Measurements from ENCODE around the gene KIF18B. TPM values are rescaled to one million over a fixed set of nuclear protein-coding genes. Genes with fewer than 3 reads are reported as not detected.

Gene KIF18B
- total RNA-seq, 1 donor from 2014 or later = not detected

DNA sequence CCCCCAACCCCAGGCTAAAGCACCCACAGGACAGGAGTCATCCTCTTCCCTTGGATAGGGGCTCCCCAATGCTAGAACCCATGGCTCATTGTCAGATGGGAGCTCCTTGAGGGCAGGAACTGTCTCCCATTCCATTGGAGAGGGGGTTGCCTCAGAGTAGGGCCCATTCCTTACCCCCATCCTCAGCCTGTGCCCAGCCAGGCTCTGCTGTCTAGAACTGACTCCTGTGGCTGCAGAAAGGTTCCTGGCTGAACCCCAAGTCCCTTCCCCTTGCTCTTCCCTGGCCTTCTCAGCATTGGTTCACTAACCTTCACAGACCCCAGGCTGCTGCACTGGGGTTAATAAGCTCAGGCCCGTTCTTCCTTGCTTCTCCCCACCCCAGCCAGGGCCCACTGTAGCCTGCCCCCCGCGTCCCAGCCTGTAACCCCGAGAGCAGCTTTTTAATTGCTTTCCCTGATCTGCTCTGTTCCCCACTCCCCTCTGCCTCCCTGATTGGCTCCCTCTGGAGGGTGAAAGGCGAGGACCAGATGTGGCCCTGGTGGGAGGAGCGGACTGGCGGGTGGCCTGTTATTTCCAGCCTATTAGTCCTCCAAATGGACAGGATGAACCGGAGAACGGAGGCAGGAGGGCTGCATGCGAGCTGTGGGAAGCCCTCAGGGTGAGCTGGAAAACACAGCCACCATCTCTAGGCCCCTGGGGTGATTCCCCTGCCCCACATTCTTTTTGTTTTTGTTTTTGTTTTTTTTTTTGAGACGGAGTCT, 26.3 kb downstream of the KIF18B start:
- no peaks in the 10 kb centered on the region for H3K27me3 ChIP-seq (ENCODE audit: control insufficient read depth, insufficient read depth, low read length)
- FAIRE-seq (no peak), DNase-seq (ENCODE audit: low read depth) (no peak)
- TF ChIP-seq, protein P1, sequence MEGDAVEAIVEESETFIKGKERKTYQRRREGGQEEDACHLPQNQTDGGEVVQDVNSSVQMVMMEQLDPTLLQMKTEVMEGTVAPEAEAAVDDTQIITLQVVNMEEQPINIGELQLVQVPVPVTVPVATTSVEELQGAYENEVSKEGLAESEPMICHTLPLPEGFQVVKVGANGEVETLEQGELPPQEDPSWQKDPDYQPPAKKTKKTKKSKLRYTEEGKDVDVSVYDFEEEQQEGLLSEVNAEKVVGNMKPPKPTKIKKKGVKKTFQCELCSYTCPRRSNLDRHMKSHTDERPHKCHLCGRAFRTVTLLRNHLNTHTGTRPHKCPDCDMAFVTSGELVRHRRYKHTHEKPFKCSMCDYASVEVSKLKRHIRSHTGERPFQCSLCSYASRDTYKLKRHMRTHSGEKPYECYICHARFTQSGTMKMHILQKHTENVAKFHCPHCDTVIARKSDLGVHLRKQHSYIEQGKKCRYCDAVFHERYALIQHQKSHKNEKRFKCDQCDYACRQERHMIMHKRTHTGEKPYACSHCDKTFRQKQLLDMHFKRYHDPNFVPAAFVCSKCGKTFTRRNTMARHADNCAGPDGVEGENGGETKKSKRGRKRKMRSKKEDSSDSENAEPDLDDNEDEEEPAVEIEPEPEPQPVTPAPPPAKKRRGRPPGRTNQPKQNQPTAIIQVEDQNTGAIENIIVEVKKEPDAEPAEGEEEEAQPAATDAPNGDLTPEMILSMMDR (IDR thresholded peaks at IDR 0.05; ENCODE audit: insufficient read depth, low read length, severe bottlenecking) = no peak
- no peak overlapping the region for H3K4me3 ChIP-seq (ENCODE audit: low read depth, low read length)
- no peaks in the 10 kb centered on the region for H3K36me3 ChIP-seq (ENCODE audit: control insufficient read depth, insufficient read depth, low read length)

GRCh38 chr17:44920565-44920940, 27.0 kb downstream of the KIF18B start:
- Histone ChIP-seq H3K27me3 (ENCODE audit: control insufficient read depth, insufficient read depth, low read length) (no peaks in the 10 kb centered on the region), H3K36me3 (ENCODE audit: control insufficient read depth, insufficient read depth, low read length) (no peaks in the 10 kb centered on the region)
- no peak for FAIRE-seq

DNA sequence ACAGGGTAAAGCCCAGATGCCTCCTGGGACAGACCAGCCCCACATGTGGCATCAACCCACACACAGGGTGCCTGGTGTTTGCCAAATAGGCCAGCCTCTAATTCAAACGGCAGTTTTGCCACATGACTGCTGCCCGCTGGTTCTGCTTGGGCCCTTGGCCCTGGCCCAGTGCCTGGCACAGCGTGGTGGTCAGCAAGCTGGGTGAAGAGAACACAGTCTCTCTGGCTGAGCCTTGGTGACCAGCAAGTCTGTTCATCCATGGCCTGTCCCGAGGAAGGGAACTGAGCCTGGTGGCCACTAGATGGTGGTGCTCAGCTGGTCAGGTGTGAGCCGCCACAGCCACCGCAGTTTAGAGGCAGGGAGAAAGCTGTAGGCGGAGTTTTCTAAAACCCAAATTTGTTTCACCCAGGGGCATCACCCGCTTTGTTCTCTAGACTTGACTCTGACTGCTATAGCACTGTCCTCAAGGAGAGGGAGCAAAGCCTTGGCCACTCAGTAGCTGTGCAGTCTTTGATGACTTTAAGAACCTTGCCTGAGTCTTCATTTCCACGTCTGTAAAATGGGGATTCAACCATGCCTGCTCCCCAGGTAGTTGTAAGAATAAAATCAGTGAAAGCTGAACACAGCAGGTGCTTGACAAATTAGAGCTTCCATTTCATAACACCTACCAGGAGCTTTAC, 27.5 kb downstream of the KIF18B start:
- no peaks in the 10 kb centered on the region for H3K27me3 ChIP-seq (ENCODE audit: control insufficient read depth, insufficient read depth, low read length)
- FAIRE-seq (peak; percentile 66), DNase-seq (ENCODE audit: low read depth) (peak; percentile 70)
- H3K4me3 ChIP-seq (ENCODE audit: low read depth, low read length) = no peak overlapping the region
- H3K36me3 ChIP-seq (ENCODE audit: control insufficient read depth, insufficient read depth, low read length) = no peaks in the 10 kb centered on the region
- TF ChIP-seq, protein P1 (IDR thresholded peaks at IDR 0.05; ENCODE audit: insufficient read depth, low read length, severe bottlenecking) = peak; percentile 90

More at GRCh38 chr17:44920565-44920940, 27.0 kb downstream of the KIF18B start:
- H3K4me3 ChIP-seq (ENCODE audit: low read depth, low read length) = no peak overlapping the region
- TF ChIP-seq, protein P1 (IDR thresholded peaks at IDR 0.05; ENCODE audit: insufficient read depth, low read length, severe bottlenecking) = no peak
- no peak for DNase-seq (ENCODE audit: low read depth)

- no peak for FAIRE-seq
- Histone ChIP-seq H3K36me3 (ENCODE audit: control insufficient read depth, insufficient read depth, low read length) (no peaks in the 10 kb centered on the region), H3K4me3 (ENCODE audit: low read depth, low read length) (no peak overlapping the region), H3K27me3 (ENCODE audit: control insufficient read depth, insufficient read depth, low read length) (no peaks in the 10 kb centered on the region)
- TF ChIP-seq, protein P1 (IDR thresholded peaks at IDR 0.05; ENCODE audit: insufficient read depth, low read length, severe bottlenecking) = no peak
- no peak for DNase-seq (ENCODE audit: low read depth)
Observed at GRCh38 chr17:44919411-44919810, 28.2 kb downstream of the KIF18B start.

DNA sequence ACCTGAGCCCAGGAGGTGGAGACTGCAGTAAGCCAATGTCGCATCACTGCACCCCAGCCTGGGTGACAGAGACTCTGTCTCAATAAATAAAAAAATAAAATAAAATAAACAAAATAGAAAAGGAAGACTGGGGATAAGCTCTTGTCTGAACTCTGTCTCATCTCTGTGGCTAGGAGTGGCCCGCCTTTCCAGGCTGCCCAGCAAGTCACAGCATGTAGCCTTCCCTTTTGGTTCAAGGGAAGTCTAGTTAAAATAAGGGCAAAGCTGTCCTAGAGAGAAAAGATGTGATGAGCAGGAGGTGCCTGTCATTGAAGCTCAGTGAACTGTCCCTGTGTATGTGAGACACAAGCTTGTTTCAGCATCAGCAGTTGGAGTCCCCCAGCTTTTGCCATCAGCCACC, 29.6 kb downstream of the KIF18B start:
- H3K27me3 ChIP-seq (ENCODE audit: control insufficient read depth, insufficient read depth, low read length) = no peaks in the 10 kb centered on the region
- H3K4me3 ChIP-seq (ENCODE audit: low read depth, low read length) = no peak overlapping the region
- DNase-seq (ENCODE audit: low read depth) = peak; percentile 73
- H3K36me3 ChIP-seq (ENCODE audit: control insufficient read depth, insufficient read depth, low read length) = no peaks in the 10 kb centered on the region
- peak; percentile 7 for FAIRE-seq
- TF ChIP-seq, protein P1 (IDR thresholded peaks at IDR 0.05; ENCODE audit: insufficient read depth, low read length, severe bottlenecking) = no peak

Data from bronchial epithelial cell (primary cell).